GM18909 (cell line): ENCODE data around the gene LRFN2.
A peak's percentile ranks its signal among the peaks of the same experiment; 100 is the strongest.

ENCODE experiments used
- ATAC-seq: cut with Tn5 transposase; IDR thresholded peaks from one replicate; pipeline ENCODE4 v1.9.1; 2021; ENCODE audit warnings: mild to moderate bottlenecking; ENCODE audit not compliant: unreplicated experiment, poor library complexity

Gene LRFN2

GRCh38 chr6:40587240-40588069, at the start of gene LRFN2:
LRFN2 (minus strand) TSS chr6:40587364.
- ATAC-seq = peak; percentile 77

- ATAC-seq = no peak
Observed at GRCh38 chr6:40634429-40634828, 47.3 kb upstream of the LRFN2 start.

DNA sequence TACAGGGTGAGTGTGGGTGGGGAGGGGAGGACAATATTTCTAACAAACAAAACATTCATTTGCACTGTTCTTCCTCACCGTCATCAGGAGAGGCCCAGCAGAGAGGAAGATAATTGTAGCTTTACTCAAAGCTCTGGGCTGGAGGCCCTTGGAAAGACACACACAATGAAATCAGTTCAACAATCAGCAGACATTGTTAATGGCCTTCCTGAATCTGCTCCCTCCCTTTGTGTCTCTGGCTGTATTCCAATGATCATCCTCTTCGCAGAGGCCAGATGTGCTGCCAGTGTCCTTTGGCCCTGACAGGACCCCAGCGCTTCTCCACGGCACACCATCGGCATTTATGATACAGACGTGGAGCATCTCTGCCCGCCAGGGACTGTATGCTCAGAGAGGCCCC, 44.6 kb upstream of the LRFN2 start:
- no peak for ATAC-seq

- ATAC-seq = no peak
Observed at GRCh38 chr6:40630488-40630887, 43.3 kb upstream of the LRFN2 start.

DNA sequence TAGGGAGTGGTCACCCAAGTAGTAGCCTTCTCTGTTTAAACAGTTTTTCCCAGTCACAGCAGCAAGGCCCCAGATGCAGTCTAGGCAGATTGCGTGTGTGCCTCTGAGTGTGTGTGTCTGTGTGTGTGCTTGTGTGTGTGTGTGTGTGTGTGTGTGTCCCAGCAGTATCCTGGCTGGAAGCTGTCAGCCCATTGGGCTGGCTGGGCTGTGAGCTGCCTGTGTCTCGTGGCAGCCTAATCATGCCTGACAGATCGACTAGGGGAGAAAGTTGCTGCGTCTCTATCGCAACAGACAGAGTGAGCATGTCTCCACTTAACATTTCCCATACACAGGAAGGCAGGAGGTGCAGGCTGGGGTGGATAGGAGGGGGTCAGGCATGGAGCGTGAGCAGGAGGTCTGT, 42.9 kb upstream of the LRFN2 start:
- no peak for ATAC-seq

- ATAC-seq = no peak
Observed at GRCh38 chr6:40629463-40629862, 42.3 kb upstream of the LRFN2 start.

DNA sequence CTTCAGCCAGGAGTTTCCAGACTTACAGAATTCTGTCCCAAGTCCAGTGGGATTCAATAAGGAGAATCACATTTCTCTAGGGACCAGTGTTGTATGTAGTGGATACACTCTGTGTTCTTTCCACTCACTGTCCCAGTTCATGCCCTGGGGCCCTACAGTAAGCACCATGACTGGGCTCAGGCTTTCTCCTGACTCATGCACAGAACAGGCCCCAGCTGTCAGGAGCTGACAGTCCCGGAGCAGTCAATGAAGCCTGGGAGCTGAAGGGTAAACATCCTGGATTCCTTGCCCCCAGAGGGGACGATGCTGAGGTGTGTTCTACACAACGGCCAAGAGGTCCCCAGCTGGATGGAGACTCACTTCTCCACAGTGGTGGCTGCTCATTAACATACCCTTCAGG, 40.2 kb upstream of the LRFN2 start:
- no peak for ATAC-seq

DNA sequence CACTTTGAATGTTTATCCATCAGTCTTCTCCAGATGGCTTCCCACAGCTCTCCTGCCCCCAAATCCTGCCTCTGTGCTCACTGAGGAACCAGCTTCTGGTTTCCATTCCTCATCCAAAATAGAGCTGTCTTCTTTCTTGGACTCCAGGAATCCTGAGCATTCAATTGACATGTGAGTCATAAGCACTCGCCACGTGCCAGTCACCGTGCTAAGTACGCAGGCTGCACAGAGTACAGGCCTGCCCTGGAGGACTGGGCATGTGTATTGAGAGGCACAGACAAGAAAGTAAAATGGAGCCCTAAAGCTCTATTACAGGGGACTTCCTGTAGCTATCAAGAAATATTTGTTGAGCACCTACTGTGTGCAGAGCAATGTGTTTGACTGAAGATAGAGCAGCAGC, 39.7 kb upstream of the LRFN2 start:
- no peak for ATAC-seq

- ATAC-seq = no peak
Observed at GRCh38 chr6:40623932-40624331, 36.8 kb upstream of the LRFN2 start.

GRCh38 chr6:40623178-40623577, 36.0 kb upstream of the LRFN2 start:
- no peak for ATAC-seq

GRCh38 chr6:40620574-40621240, 33.5 kb upstream of the LRFN2 start:
- no peak for ATAC-seq

- no peak for ATAC-seq
Observed at GRCh38 chr6:40614671-40615070, 27.5 kb upstream of the LRFN2 start.

- ATAC-seq = no peak
Observed at GRCh38 chr6:40611912-40612311, 24.7 kb upstream of the LRFN2 start.

GRCh38 chr6:40611434-40611833, 24.3 kb upstream of the LRFN2 start:
- no peak for ATAC-seq

GRCh38 chr6:40610229-40610628, 23.1 kb upstream of the LRFN2 start:
- no peak for ATAC-seq

GRCh38 chr6:40606981-40607380, 19.8 kb upstream of the LRFN2 start:
- no peak for ATAC-seq

- no peak for ATAC-seq
Observed at GRCh38 chr6:40606526-40606925, 19.4 kb upstream of the LRFN2 start.

DNA sequence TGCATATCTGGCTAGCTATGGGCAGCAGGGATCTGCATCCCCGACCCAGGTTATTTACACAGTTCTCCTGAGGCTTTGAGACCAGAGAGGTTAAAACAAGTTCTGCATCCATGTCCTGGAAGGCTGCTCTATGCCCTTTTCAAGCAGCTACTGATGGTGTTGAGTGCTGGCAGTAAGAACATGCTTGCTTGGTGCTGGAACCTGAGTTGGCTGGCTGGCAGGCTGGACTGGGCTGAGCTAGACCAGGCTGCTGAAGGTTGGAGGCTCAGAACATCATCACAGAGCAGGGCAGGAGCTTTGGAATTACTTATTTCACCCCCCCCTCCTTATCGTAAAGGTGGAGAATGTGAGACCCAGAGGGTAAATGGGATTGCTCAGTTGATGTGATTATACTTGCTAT, 16.9 kb upstream of the LRFN2 start:
- no peak for ATAC-seq

DNA sequence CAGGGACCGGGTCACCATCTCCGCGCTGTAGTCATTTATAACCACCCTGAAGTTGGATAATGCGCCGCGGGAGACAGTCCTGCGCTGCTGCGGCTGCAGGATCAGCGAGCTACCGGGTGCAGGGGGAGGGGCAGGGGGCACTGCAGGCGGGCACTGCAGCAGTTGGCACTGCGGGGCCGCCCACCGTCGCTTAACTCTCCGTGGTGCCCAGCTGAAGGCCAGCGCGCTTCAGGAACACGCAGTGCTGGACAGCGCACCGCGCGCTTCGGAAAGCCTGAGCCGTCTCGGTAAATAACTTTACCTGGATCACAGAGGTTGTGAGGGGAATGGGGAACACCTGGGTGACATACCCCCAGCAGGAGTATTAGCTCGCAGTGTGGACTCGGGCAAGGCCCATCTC, 12.4 kb upstream of the LRFN2 start:
- ATAC-seq = no peak

DNA sequence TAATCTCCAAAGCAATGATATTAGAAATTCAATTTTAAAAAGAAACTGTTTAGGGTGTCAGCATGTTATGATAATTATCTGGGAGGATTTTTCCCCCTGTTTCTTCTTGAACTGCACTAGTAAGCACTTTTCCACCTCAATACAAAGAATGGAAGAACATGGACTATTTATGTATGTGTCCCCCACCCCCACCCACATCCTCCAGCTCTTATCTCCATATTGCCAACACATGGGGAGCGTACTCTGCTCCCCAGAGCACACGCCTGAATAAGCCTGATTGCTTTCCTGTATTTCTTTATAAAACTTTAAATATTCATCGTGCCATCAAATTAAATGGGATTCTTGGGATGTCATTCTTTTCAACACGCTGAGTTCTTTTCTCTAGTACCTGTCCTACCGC, 11.4 kb upstream of the LRFN2 start:
- no peak for ATAC-seq

- ATAC-seq = no peak
Observed at GRCh38 chr6:40597301-40597700, 10.1 kb upstream of the LRFN2 start.

DNA sequence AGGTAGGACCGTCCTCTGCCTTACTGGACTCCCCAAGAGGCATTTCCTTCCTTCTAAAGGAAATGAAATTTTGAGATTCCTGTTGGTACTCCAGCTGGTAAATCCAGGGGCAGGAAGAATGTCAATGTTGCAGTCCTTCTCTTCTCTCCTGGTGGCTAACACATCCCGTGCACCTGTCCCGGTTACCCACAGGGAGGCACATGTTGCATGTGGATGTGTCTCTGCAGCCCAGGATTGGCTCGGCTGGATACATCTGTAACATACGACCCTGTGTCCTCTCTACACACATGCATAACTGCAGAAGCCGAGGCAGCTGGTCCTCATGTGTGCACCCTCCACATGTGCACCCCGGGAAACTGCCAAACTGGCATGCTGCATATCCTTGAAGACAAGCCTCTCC, 1.3 kb upstream of the LRFN2 start:
- ATAC-seq = no peak
